Measurements from ENCODE around the gene LRRC2. TPM values are rescaled to one million over a fixed set of nuclear protein-coding genes. Genes with fewer than 3 reads are reported as not detected.

The LRRC2 gene
- total RNA-seq, 1 donor from 2014 or later = not detected

DNA sequence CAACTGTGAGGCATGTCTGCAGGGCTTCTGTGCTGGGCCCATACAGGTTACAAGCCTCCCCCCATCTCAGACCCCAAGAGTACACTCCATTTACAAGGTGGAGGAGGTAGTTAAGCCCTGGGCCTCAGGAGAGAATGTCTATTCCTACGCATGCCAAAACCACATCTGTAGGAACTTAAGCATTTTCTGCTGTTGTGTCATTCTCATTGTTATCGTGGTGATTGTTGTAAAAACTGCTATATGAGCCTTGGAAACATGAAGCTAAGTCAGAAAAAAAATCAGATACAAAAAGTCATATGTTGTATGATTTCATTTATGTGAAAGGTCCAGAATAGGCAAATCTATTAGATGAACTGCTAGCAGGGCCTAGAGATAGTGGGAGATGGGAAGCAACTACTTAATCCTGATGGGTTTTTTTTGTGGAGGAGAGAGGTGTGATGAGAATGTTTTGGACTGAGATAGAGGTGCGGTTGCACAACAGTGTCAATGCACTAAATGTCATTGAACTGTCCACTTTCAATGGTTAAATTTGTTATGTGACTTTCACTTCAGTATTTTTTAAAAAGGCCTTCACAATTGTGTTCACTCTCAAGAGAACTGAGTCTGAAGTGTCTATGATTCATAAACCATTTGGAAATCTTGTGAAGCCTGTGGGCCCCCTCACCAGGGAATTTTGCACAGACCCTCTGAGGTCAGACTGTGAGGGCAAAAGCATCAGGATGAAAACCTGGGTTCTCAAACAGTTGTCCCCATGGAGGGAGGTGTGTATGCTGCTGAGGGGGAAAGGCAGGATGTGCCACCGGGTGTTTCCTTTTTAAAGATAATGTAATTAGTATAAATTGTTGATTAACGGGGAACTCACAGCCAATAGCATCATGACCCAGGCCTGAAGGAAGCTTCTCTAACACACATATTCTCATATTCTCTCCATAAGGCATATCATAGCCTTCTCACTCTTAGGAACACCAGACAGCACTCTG is 65.2 kb downstream of the LRRC2 start:
- no peak overlapping the region for H3K4me3 Mint-ChIP-seq (ENCODE audit: low read depth)
- no peaks in the 10 kb centered on the region for H3K9me3 Mint-ChIP-seq (ENCODE audit: low read depth)
- peaks cover 8% of the 10 kb centered on the region for H3K27me3 Mint-ChIP-seq
- H3K36me3 Mint-ChIP-seq (ENCODE audit: insufficient read depth) = no peaks in the 10 kb centered on the region
- no peak overlapping the region for H3K27ac Mint-ChIP-seq
- H3K4me1 Mint-ChIP-seq (ENCODE audit: low read depth) = no peaks in the 10 kb centered on the region
- TF ChIP-seq, protein P1, sequence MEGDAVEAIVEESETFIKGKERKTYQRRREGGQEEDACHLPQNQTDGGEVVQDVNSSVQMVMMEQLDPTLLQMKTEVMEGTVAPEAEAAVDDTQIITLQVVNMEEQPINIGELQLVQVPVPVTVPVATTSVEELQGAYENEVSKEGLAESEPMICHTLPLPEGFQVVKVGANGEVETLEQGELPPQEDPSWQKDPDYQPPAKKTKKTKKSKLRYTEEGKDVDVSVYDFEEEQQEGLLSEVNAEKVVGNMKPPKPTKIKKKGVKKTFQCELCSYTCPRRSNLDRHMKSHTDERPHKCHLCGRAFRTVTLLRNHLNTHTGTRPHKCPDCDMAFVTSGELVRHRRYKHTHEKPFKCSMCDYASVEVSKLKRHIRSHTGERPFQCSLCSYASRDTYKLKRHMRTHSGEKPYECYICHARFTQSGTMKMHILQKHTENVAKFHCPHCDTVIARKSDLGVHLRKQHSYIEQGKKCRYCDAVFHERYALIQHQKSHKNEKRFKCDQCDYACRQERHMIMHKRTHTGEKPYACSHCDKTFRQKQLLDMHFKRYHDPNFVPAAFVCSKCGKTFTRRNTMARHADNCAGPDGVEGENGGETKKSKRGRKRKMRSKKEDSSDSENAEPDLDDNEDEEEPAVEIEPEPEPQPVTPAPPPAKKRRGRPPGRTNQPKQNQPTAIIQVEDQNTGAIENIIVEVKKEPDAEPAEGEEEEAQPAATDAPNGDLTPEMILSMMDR (IDR thresholded peaks at IDR 0.05; ENCODE audit: unreplicated experiment) = no peak
- no peak for DNase-seq (ENCODE audit: low spot score, unreplicated experiment)

DNA sequence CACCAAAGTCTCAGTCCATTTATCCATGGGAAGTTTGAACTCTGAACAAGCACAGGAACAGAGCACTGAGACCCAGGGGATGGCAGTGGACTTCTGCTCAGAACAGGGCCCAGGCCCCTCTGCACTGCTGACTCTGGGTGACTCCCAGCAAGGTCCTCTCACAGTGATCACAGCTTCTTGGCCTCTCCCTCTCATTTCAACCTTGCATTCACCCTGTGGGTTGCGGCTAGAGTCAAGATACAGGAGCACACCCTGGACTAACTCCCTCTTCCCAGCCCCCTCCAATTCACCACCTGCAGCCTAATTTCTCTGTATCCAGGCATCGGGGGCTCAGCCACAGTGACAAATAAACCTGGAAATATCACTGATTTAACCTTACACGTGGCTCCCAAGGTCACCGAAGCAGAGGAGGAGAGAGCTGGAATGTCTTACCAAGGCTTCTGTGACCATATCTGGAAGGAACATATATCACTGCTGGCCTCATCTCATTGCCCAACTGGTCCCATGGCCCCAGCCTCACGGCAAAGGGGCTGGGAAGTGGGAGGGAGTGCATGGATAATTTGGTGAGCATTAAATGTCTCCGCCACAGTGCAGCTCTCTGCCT is 67.1 kb downstream of the LRRC2 start:
- H3K4me1 Mint-ChIP-seq (ENCODE audit: low read depth) = no peaks in the 10 kb centered on the region
- no peaks in the 10 kb centered on the region for H3K9me3 Mint-ChIP-seq (ENCODE audit: low read depth)
- no peak overlapping the region for H3K4me3 Mint-ChIP-seq (ENCODE audit: low read depth)
- H3K27me3 Mint-ChIP-seq = peaks cover 3% of the 10 kb centered on the region
- no peak overlapping the region for H3K27ac Mint-ChIP-seq
- H3K36me3 Mint-ChIP-seq (ENCODE audit: insufficient read depth) = no peaks in the 10 kb centered on the region
- TF ChIP-seq, protein P1 (IDR thresholded peaks at IDR 0.05; ENCODE audit: unreplicated experiment) = no peak
- DNase-seq (ENCODE audit: low spot score, unreplicated experiment) = no peak

- H3K4me1 Mint-ChIP-seq (ENCODE audit: low read depth) = no peaks in the 10 kb centered on the region
- no peak for DNase-seq (ENCODE audit: low spot score, unreplicated experiment)
- H3K4me3 Mint-ChIP-seq (ENCODE audit: low read depth) = no peak within 1 kb of the TSS
- no peaks in the 10 kb centered on the region for H3K9me3 Mint-ChIP-seq (ENCODE audit: low read depth)
- no peak within 1 kb of the TSS for H3K27ac Mint-ChIP-seq
- TF ChIP-seq, protein P1 (IDR thresholded peaks at IDR 0.05; ENCODE audit: unreplicated experiment) = no peak
- H3K27me3 Mint-ChIP-seq = peaks cover 3% of the 10 kb centered on the region
- H3K36me3 Mint-ChIP-seq (ENCODE audit: insufficient read depth) = peaks cover 1% of the 10 kb centered on the region
These were observed 68.4 kb downstream of the LRRC2 start, which contains the start of gene RTP3 for GRCh38 chr3:46497556-46498265. Gene RTP3 (plus strand): TSS chr3:46497976. CDS start chr3:46498063, 87 bp downstream.

DNA sequence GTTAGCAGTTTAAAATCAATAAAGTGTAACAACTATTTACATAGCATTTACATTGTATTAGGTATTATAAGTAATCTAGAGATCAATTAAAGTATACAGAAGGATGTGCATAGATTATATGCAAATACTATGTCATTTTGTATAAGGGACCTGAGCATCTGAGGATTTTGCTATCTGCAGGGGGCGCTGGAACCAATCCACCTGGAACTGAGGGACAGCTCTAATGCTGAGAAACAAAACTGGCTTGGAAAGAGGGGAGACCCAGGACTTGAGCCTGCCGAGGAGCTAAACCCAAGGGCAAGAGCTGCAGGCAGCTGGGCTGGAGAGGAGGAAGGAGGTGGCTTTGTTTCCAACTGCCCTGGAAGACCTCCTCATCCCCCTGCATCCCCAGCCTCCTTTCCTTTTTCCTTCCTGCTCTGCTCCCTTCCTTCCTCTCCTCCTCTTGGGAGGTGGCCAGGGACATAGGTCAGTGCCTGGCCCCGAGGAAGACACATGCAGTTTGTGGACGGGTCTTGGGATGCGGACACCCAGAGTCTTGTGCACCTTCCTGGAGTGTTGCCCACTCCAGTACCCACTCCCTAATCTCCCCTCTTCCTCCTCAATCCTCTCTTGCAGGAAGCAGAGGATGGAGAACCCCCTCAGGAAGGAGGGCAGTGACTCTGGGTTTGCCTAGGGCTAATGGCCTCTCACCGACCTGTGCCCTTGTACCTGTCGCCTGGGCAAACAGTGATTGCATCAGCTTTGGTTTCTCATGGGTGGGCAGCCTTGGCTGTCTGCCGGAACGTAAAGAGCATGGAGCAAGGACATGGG is 69.2 kb downstream of the LRRC2 start:
- Mint-ChIP-seq H3K9me3 (ENCODE audit: low read depth) (no peaks in the 10 kb centered on the region), H3K36me3 (ENCODE audit: insufficient read depth) (peaks cover 1% of the 10 kb centered on the region), H3K4me3 (ENCODE audit: low read depth) (no peak overlapping the region), H3K27me3 (peaks cover 5% of the 10 kb centered on the region), H3K4me1 (ENCODE audit: low read depth) (no peaks in the 10 kb centered on the region), H3K27ac (no peak overlapping the region)
- TF ChIP-seq, protein P1 (IDR thresholded peaks at IDR 0.05; ENCODE audit: unreplicated experiment) = peak; percentile 49
- DNase-seq (ENCODE audit: low spot score, unreplicated experiment) = no peak

Data from progenitor cell of endocrine pancreas (in vitro differentiated cells).